ENCODE results near the gene SNX27. TPM values are rescaled to one million over a fixed set of nuclear protein-coding genes. Genes with fewer than 3 reads are reported as not detected.
"Not testable (repeated sequence)": the region's sequence is repeated elsewhere in the genome, so short reads cannot be mapped to it uniquely, and the experiment has no call there.

SNX27 gene
- total and polyA plus RNA-seq, 12 donors: 6.5 to 37.8 (median 32.2) TPM

DNA sequence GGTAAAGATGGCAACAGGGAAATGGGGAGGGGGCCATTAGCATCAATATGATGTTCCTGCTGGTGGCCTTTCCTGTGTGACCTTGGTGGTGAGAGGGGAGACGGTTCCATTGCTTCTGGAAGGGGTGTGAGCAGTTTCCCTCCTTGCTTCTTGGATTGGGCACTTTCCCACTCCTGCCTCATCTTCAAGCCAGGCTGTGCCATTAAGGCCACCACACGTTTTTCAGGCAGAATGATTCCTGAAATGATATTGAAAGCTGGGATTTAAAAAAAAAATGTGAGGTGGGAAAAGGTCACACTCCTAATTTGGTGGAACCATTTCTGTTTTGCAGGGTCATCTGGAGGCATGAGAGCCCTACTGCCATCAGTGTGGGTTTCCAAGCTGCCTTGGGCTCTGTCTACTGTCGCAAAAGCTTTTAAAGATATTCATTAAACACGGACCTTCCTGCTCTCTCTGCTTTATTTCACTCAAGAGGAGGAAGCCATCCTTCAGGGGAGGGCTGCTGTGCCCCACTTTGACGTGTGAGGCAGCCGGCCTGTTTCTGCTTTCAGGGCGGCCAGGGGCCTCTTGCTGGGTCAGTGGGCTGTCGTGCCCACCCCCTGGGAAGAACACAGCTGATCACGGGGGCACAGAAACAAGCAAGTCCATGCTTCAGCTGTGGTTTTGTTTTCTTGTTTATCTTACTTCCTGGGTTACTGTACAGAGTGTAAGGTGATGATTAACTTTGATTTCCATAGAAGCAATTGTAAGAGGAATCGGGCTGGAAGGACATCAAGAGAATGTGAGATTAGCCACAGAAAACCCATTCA lies 117.5 kb downstream of the SNX27 start:
- Histone ChIP-seq H3K27me3 (peaks cover 0 to 30% (median 2%) of the 10 kb centered on the region in 7 donors), H3K27ac (no peak overlapping the region), H3K9me3 (no peaks in the 10 kb centered on the region), H3K4me1 (peaks cover 0 to 12% (median 0%) of the 10 kb centered on the region in 9 donors), H3K36me3 (no peaks in the 10 kb centered on the region), H3K4me3 (no peak overlapping the region)
- DNase-seq (no peak), ATAC-seq (no peak)
- WGBS, 2 donors: 64 to 73% methylated on average over 10 of the region's 10 CpGs
- TF ChIP-seq CTCF (IDR thresholded peaks at IDR 0.05): no peak
- intact Hi-C loops (cut with DNase I): loop anchor here in 3 of 10 donors (2.0 to 10.0 kb wide), 3 partner anchors 21 to 115 kb away; partner anchors contain the start of gene SNX27 (in 1 of the 3)

GRCh38 chr1:151729966-151730291 lies 118.1 kb downstream of the SNX27 start:
- ATAC-seq: no peak

DNA sequence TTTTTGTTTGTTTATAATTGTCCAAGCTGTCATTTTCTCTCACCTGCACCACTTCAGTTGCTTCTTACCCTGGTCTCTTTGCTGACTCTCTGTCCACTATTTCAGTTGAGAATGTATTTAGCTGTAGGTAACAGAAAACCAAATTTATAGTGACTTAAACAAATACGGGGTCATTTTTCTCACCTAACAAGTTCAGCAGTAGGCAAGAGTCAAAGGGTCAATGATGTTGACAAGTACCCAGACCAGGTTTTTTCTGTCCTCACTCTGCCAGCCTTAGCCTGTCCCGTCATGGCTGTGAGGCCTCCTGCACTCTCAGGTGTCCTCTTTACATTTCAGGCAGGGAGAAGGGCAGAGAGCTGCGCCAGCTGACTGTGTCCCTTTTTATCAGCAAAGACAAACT lies 121.3 kb downstream of the SNX27 start:
- DNase-seq (no peak), ATAC-seq (no peak)
- Histone ChIP-seq H3K27ac (no peak overlapping the region), H3K36me3 (no peaks in the 10 kb centered on the region), H3K9me3 (peaks cover 0 to 16% (median 0%) of the 10 kb centered on the region in 11 donors), H3K4me1 (peaks cover 0 to 10% (median 0%) of the 10 kb centered on the region in 9 donors), H3K27me3 (peaks cover 0 to 6% (median 0%) of the 10 kb centered on the region in 7 donors), H3K4me3 (no peak overlapping the region)
- no peak for TF ChIP-seq CTCF (IDR thresholded peaks at IDR 0.05)
- intact Hi-C loops (cut with DNase I): loop anchor here in 8 of 10 donors (5.0 to 10.0 kb wide), 9 partner anchors 36 to 291 kb away; no protein-coding TSS in a partner anchor
- 85 to 90% methylated on average over 3 of the region's 3 CpGs for WGBS, 2 donors

More at GRCh38 chr1:151729966-151730291, 118.1 kb downstream of the SNX27 start:
- intact Hi-C loops (cut with DNase I): loop anchor here (2.0 to 10.0 kb wide), 11 partner anchors 21 to 288 kb away; partner anchors contain the start of gene SNX27 (in 1 of the 10)
- H3K36me3 ChIP-seq: no peaks in the 10 kb centered on the region
- no peaks in the 10 kb centered on the region for H3K9me3 ChIP-seq
- no peak overlapping the region for H3K4me3 ChIP-seq
- peaks cover 0 to 12% (median 0%) of the 10 kb centered on the region in 9 donors for H3K4me1 ChIP-seq
- DNase-seq: no peak
- 86 to 91% methylated on average over 4 of the region's 4 CpGs for WGBS, 2 donors
- H3K27me3 ChIP-seq: peaks cover 0 to 25% (median 2%) of the 10 kb centered on the region in 7 donors
- no peak overlapping the region for H3K27ac ChIP-seq
- no peak for TF ChIP-seq CTCF (IDR thresholded peaks at IDR 0.05)

- ATAC-seq, DNase-seq, H3K27ac ChIP-seq, H3K4me3 ChIP-seq, H3K4me1 ChIP-seq, H3K27me3 ChIP-seq, H3K36me3 ChIP-seq: not testable (repeated sequence)
- peaks cover 0 to 16% (median 0%) of the 10 kb centered on the region in 11 donors for H3K9me3 ChIP-seq
- WGBS, 2 donors: 92% methylated on average over 9 of the region's 9 CpGs
- intact Hi-C loops (cut with DNase I): loop anchor here (2.0 to 10.0 kb wide), 13 partner anchors 37 to 292 kb away; no protein-coding TSS in a partner anchor
Observed at GRCh38 chr1:151733995-151734394, 122.1 kb downstream of the SNX27 start.
